ENCODE results near the gene FBP1.

The FBP1 gene

GRCh38 chr9:94656200-94656599, 16.9 kb upstream of the FBP1 start:
- DNase-seq (ENCODE audit: low read depth) = no peak

GRCh38 chr9:94655739-94656138, 16.4 kb upstream of the FBP1 start:
- DNase-seq (ENCODE audit: low read depth) = no peak

GRCh38 chr9:94654165-94654894, 15.0 kb upstream of the FBP1 start:
- no peak for DNase-seq (ENCODE audit: low read depth)

GRCh38 chr9:94650949-94651348, 11.6 kb upstream of the FBP1 start:
- no peak for DNase-seq (ENCODE audit: low read depth)

GRCh38 chr9:94649100-94649819, 9.9 kb upstream of the FBP1 start:
- no peak for DNase-seq (ENCODE audit: low read depth)

GRCh38 chr9:94648185-94648584, 8.9 kb upstream of the FBP1 start:
- DNase-seq (ENCODE audit: low read depth) = no peak

GRCh38 chr9:94645901-94646300, 6.6 kb upstream of the FBP1 start:
- no peak for DNase-seq (ENCODE audit: low read depth)

GRCh38 chr9:94644543-94644942, 5.2 kb upstream of the FBP1 start:
- DNase-seq (ENCODE audit: low read depth) = no peak

- no peak for DNase-seq (ENCODE audit: low read depth)
Observed at GRCh38 chr9:94643741-94644140, 4.4 kb upstream of the FBP1 start.

GRCh38 chr9:94643176-94643575, 3.9 kb upstream of the FBP1 start:
- no peak for DNase-seq (ENCODE audit: low read depth)

GRCh38 chr9:94642501-94642900, 3.2 kb upstream of the FBP1 start:
- DNase-seq (ENCODE audit: low read depth) = no peak

- DNase-seq (ENCODE audit: low read depth) = no peak
Observed at GRCh38 chr9:94639999-94640376, 670 bp upstream of the FBP1 start.

- no peak for DNase-seq (ENCODE audit: low read depth)
Observed at GRCh38 chr9:94638335-94639060, 820 bp downstream of the FBP1 start.

- no peak for DNase-seq (ENCODE audit: low read depth)
Observed at GRCh38 chr9:94632737-94633136, 6.6 kb downstream of the FBP1 start.

- DNase-seq (ENCODE audit: low read depth) = no peak
Observed at GRCh38 chr9:94631599-94631998, 7.7 kb downstream of the FBP1 start.

GRCh38 chr9:94630833-94631232, 8.5 kb downstream of the FBP1 start:
- no peak for DNase-seq (ENCODE audit: low read depth)

- no peak for DNase-seq (ENCODE audit: low read depth)
Observed at GRCh38 chr9:94630281-94630680, 9.0 kb downstream of the FBP1 start.

- DNase-seq (ENCODE audit: low read depth) = no peak
Observed at GRCh38 chr9:94627287-94627686, 12.0 kb downstream of the FBP1 start.

- DNase-seq (ENCODE audit: low read depth) = no peak
Observed at GRCh38 chr9:94625835-94626234, 13.5 kb downstream of the FBP1 start.

GRCh38 chr9:94624629-94625028, 14.7 kb downstream of the FBP1 start:
- DNase-seq (ENCODE audit: low read depth) = no peak

- no peak for DNase-seq (ENCODE audit: low read depth)
Observed at GRCh38 chr9:94623253-94623652, 16.1 kb downstream of the FBP1 start.

- DNase-seq (ENCODE audit: low read depth) = no peak
Observed at GRCh38 chr9:94622087-94622800, 17.1 kb downstream of the FBP1 start.

GRCh38 chr9:94619026-94619425, 20.3 kb downstream of the FBP1 start:
- DNase-seq (ENCODE audit: low read depth) = no peak
